Keratinocyte (primary cell): ENCODE results near the gene HELQ. TPM values are rescaled to one million over a fixed set of nuclear protein-coding genes. Genes with fewer than 3 reads are reported as not detected.

Experiments used
- DNase-seq: peaks from one replicate; pipeline ENCODE4 v3.0.0-alpha.2; 2011; ENCODE audit warnings: low read depth, missing footprints, low spot score
- FAIRE-seq: peaks from 2 replicates; lab custom pipeline; 2011; peaks lifted over from hg19 to GRCh38; lab: Jason Lieb, UNC
- H2AFZ ChIP-seq: 2 replicates; pipeline ENCODE4 v1.6.0; 2012; ENCODE audit warnings: low read length, control low read depth, inconsistent platforms; ENCODE audit not compliant: control insufficient read depth
- H3K27ac ChIP-seq: 2 replicates; pipeline ENCODE4 v1.5.1; 2011; ENCODE audit warnings: low read length; ENCODE audit not compliant: control insufficient read depth, insufficient read depth
- H3K27me3 ChIP-seq: 3 replicates; pipeline ENCODE4 v1.6.0; 2011; ENCODE audit warnings: low read length; ENCODE audit not compliant: control insufficient read depth, insufficient read depth; ENCODE audit errors: extremely low read depth
- H3K36me3 ChIP-seq, 2 experiments: 2 replicates in 1 of 2; 3 replicates in 1 of 2; pipeline ENCODE4 v1.5.1; 2011; ENCODE audit warnings: low read length in 2 of 2, mild to moderate bottlenecking in 1 of 2; ENCODE audit not compliant: control insufficient read depth in 2 of 2, insufficient read depth in 2 of 2; ENCODE audit errors: extremely low read depth in 1 of 2
- H3K4me1 ChIP-seq: 3 replicates; pipeline ENCODE4 v1.5.1; 2011; ENCODE audit warnings: low read length; ENCODE audit not compliant: control insufficient read depth, insufficient read depth; ENCODE audit errors: extremely low read depth
- H3K4me2 ChIP-seq: 3 replicates; pipeline ENCODE4 v1.6.0; 2011; ENCODE audit warnings: low read depth, low read length; ENCODE audit not compliant: control insufficient read depth, insufficient read depth; ENCODE audit errors: extremely low read depth
- H3K4me3 ChIP-seq, 3 experiments: fragments of 200-600 bp in 1 of 3; sonication (generic) in 1 of 3; 2 replicates in 2 of 3; 3 replicates in 1 of 3; pipeline ENCODE4 v1.5.1; 2011 to 2016; ENCODE audit warnings: low read length in 3 of 3, mild to moderate bottlenecking in 3 of 3, control low read depth in 2 of 3, inconsistent platforms in 1 of 3, low read depth in 1 of 3, mixed read lengths in 1 of 3, mixed run types in 1 of 3, moderate library complexity in 1 of 3; ENCODE audit not compliant: control insufficient read depth in 2 of 3, insufficient read depth in 2 of 3; ENCODE audit errors: extremely low read depth in 1 of 3
- H3K79me2 ChIP-seq: 2 replicates; pipeline ENCODE4 v1.6.0; 2012; ENCODE audit warnings: low read length; ENCODE audit not compliant: control insufficient read depth, insufficient read depth
- H3K9ac ChIP-seq: 3 replicates; pipeline ENCODE4 v1.6.0; 2011; ENCODE audit warnings: low read length; ENCODE audit not compliant: control insufficient read depth, insufficient read depth; ENCODE audit errors: extremely low read depth
- H3K9me1 ChIP-seq: 3 replicates; pipeline ENCODE4 v1.6.0; 2011; ENCODE audit warnings: low read length; ENCODE audit not compliant: control insufficient read depth, insufficient read depth; ENCODE audit errors: extremely low read depth
- H3K9me3 ChIP-seq: 2 replicates; pipeline ENCODE4 v1.5.1; 2012; ENCODE audit warnings: low read depth, low read length; ENCODE audit not compliant: control insufficient read depth
- H4K20me1 ChIP-seq: 3 replicates; pipeline ENCODE4 v1.6.0; 2011; ENCODE audit warnings: low read length; ENCODE audit not compliant: control insufficient read depth, insufficient read depth; ENCODE audit errors: extremely low read depth
- EZH2 ChIP-seq: IDR thresholded peaks from one replicate; pipeline ENCODE4 v1.6.1; 2012; ENCODE audit warnings: inconsistent platforms, mild to moderate bottlenecking, low read length, moderate library complexity
- dilution Hi-C: fragments of 300-500 bp; cut with MboI; formaldehyde crosslinking; loops from one replicate; pipeline ENCODE4 v1.7.0; 2020; ENCODE audit warnings: low sequenced_read_pairs; ENCODE audit not compliant: extremely low pct_ligation_motif_present
- polyA plus RNA-seq, 5 experiments: library from polyadenylated mRNA; depleted of rRNA in 3 of 5; stranded (reverse) in 3 of 5; stranded (forward) in 1 of 5; unstranded in 1 of 5; fragments of >200 nt; gene quantifications; 1 replicate in 1 of 5; 2 replicates in 3 of 5; 3 replicates in 1 of 5; pipeline versions ENCODE4 v1.2.1 to v1.2.3, GENCODE V29; 2011 to 2012; ENCODE audit warnings: missing spikeins in 2 of 5, low read depth in 1 of 5, low replicate concordance in 1 of 5
- TF ChIP-seq, protein P1 (sequence below), 3 experiments: IDR thresholded peaks in 1 of 3; conservative IDR thresholded peaks in 1 of 3; optimal IDR thresholded peaks in 1 of 3; 2 replicates in 2 of 3; 3 replicates in 1 of 3; pipeline versions ENCODE3 to v1.5.1; 2011; ENCODE audit warnings: low read length in 3 of 3, mild to moderate bottlenecking in 3 of 3, moderate library complexity in 2 of 3, control low read depth in 1 of 3, inconsistent platforms in 1 of 3; ENCODE audit not compliant: insufficient read depth in 2 of 3; ENCODE audit errors: extremely low read depth in 1 of 3

The HELQ gene
- polyA plus RNA-seq, 1 donor (not counting 4 experiments of a cell fraction or from before 2014, with no cell fraction given), result 10.5 TPM

DNA sequence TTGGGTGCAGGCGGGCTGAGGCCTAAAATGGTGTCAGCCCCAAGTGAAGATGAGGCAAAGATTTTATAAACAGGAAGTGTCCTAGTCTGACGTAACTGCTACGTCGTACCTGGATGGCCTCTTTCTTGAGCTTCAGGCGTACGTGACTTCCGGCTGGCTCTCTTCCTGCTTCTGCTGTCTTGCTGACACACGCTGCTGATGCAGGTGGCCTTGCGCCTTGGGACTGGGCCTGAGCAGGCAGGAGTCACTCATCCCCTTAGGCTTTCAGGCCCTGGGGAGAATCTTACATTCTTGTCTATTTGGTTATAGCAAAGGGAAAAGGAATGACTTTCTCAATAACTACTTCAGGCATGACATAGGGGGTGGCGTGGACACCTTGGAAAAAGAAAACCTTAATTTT is 49.4 kb upstream of the HELQ start:
- no peak overlapping the region for H3K9ac ChIP-seq
- H3K4me3 ChIP-seq, result no peak overlapping the region
- no peaks in the 10 kb centered on the region for H3K79me2 ChIP-seq
- H3K9me3 ChIP-seq, result no peaks in the 10 kb centered on the region
- no peaks in the 10 kb centered on the region for H3K27me3 ChIP-seq
- TF ChIP-seq, protein P1, sequence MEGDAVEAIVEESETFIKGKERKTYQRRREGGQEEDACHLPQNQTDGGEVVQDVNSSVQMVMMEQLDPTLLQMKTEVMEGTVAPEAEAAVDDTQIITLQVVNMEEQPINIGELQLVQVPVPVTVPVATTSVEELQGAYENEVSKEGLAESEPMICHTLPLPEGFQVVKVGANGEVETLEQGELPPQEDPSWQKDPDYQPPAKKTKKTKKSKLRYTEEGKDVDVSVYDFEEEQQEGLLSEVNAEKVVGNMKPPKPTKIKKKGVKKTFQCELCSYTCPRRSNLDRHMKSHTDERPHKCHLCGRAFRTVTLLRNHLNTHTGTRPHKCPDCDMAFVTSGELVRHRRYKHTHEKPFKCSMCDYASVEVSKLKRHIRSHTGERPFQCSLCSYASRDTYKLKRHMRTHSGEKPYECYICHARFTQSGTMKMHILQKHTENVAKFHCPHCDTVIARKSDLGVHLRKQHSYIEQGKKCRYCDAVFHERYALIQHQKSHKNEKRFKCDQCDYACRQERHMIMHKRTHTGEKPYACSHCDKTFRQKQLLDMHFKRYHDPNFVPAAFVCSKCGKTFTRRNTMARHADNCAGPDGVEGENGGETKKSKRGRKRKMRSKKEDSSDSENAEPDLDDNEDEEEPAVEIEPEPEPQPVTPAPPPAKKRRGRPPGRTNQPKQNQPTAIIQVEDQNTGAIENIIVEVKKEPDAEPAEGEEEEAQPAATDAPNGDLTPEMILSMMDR (optimal IDR thresholded peaks at IDR 0.05 in 1 of 3, IDR thresholded peaks at IDR 0.05 in 1 of 3, conservative IDR thresholded peaks at IDR 0.05 in 1 of 3; ENCODE audit: extremely low read depth in 1 of 3, insufficient read depth in 2 of 3, low read length in 3 of 3), result no peak
- no peak for TF ChIP-seq EZH2
- H3K27ac ChIP-seq, result no peak overlapping the region
- no peak for DNase-seq
- dilution Hi-C loops, result loop anchor here (10.0 kb wide), 1 partner anchor 130 kb away; no protein-coding TSS in a partner anchor
- no peaks in the 10 kb centered on the region for H4K20me1 ChIP-seq
- no peaks in the 10 kb centered on the region for H3K4me1 ChIP-seq
- H3K36me3 ChIP-seq, result no peaks in the 10 kb centered on the region
- H3K9me1 ChIP-seq, result no peaks in the 10 kb centered on the region
- no peak overlapping the region for H3K4me2 ChIP-seq
- no peak overlapping the region for H2AFZ ChIP-seq
- FAIRE-seq, result no peak

DNA sequence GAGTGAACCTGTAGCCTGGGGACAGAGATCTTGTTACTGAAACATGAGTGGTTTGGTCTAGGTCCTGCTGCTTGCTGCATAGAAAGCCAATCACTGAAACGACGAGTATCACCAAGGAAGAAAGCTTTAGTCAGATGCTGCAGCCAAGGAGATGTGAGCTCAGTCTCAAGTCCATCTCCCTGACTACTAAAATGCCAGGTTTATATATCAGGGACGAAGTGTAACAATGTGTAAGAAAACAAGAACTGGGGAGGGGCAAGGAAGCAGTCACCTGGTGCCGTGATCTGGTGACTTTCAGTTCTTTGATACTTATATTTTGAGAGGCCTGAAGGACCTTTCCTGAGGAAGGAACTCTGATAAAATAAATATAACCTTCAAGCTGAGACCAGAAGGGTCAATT is 48.9 kb upstream of the HELQ start:
- H4K20me1 ChIP-seq, result no peaks in the 10 kb centered on the region
- H3K36me3 ChIP-seq, result no peaks in the 10 kb centered on the region
- no peaks in the 10 kb centered on the region for H3K4me1 ChIP-seq
- TF ChIP-seq EZH2, result no peak
- TF ChIP-seq, protein P1 (optimal IDR thresholded peaks at IDR 0.05 in 1 of 3, IDR thresholded peaks at IDR 0.05 in 1 of 3, conservative IDR thresholded peaks at IDR 0.05 in 1 of 3; ENCODE audit: extremely low read depth in 1 of 3, insufficient read depth in 2 of 3, low read length in 3 of 3), result no peak
- DNase-seq (no peak), FAIRE-seq (peak; percentile 13)
- H3K4me2 ChIP-seq, result no peak overlapping the region
- no peaks in the 10 kb centered on the region for H3K79me2 ChIP-seq
- H3K9ac ChIP-seq, result no peak overlapping the region
- dilution Hi-C loops, result loop anchor here (10.0 kb wide), 1 partner anchor 130 kb away; no protein-coding TSS in a partner anchor
- no peak overlapping the region for H3K4me3 ChIP-seq
- no peaks in the 10 kb centered on the region for H3K27me3 ChIP-seq
- H3K9me3 ChIP-seq, result no peaks in the 10 kb centered on the region
- no peaks in the 10 kb centered on the region for H3K9me1 ChIP-seq
- no peak overlapping the region for H3K27ac ChIP-seq
- peak overlapping the region; percentile 2 for H2AFZ ChIP-seq
